Activated T-cell treated with anti-CD3 and anti-CD28 coated beads, Interleukin-2, amount 50 U/mL, for 4 hours (primary cell): ENCODE results near the gene CNFN. TPM values are rescaled to one million over a fixed set of nuclear protein-coding genes. Genes with fewer than 3 reads are reported as not detected.

Experiments
- ATAC-seq, 2 donors: fragments of 200-7000 bp; cut with Tn5 transposase; one replicate each; pipeline ENCODE4 v1.10.0; 2021
- DNase-seq: peaks from one replicate; pipeline ENCODE4 v3.0.0-alpha.2; 2020
- H3K27me3 Mint-ChIP-seq: one replicate; pipeline ENCODE4 v1.8.0; 2021; ENCODE audit warnings: low read depth, mixed read lengths
- H3K36me3 Mint-ChIP-seq: one replicate; pipeline ENCODE4 v1.8.0; 2022; ENCODE audit warnings: mixed read lengths; ENCODE audit not compliant: insufficient read depth
- H3K4me1 Mint-ChIP-seq: one replicate; pipeline ENCODE4 v1.8.0; 2021; ENCODE audit warnings: low read depth, mixed read lengths
- H3K4me3 Mint-ChIP-seq: one replicate; pipeline ENCODE4 v1.8.0; 2021; ENCODE audit warnings: mild to moderate bottlenecking, moderate library complexity, mixed read lengths
- H3K9me3 Mint-ChIP-seq: one replicate; pipeline ENCODE4 v1.8.0; 2021; ENCODE audit warnings: mixed read lengths
- total RNA-seq, 3 donors: library from RNA; stranded (reverse); gene quantifications; one replicate each; pipeline ENCODE4 v1.2.1, GENCODE V29; 2021

CNFN gene
- total RNA-seq, 3 donors from 2014 or later = not detected

GRCh38 chr19:42421101-42421500 is 31.0 kb upstream of the CNFN start:
- H3K4me3 Mint-ChIP-seq = no peak overlapping the region
- no peaks in the 10 kb centered on the region for H3K9me3 Mint-ChIP-seq
- ATAC-seq = no peak
- H3K4me1 Mint-ChIP-seq = peaks cover 44% of the 10 kb centered on the region
- no peak for DNase-seq
- H3K36me3 Mint-ChIP-seq = no peaks in the 10 kb centered on the region
- H3K27me3 Mint-ChIP-seq = no peaks in the 10 kb centered on the region

- Mint-ChIP-seq H3K36me3 (no peaks in the 10 kb centered on the region), H3K9me3 (no peaks in the 10 kb centered on the region), H3K4me1 (peaks cover 44% of the 10 kb centered on the region), H3K27me3 (no peaks in the 10 kb centered on the region), H3K4me3 (peak overlapping the region; percentile 33)
- ATAC-seq = peak; percentile 9 to 27
- peak; percentile 71 for DNase-seq
These were observed 30.0 kb upstream of the CNFN start for GRCh38 chr19:42420055-42420544.

GRCh38 chr19:42419309-42419708 is 29.2 kb upstream of the CNFN start:
- H3K9me3 Mint-ChIP-seq = no peaks in the 10 kb centered on the region
- no peaks in the 10 kb centered on the region for H3K27me3 Mint-ChIP-seq
- no peak for ATAC-seq
- no peak overlapping the region for H3K4me3 Mint-ChIP-seq
- H3K4me1 Mint-ChIP-seq = peaks cover 44% of the 10 kb centered on the region
- H3K36me3 Mint-ChIP-seq = peaks cover 2% of the 10 kb centered on the region
- DNase-seq = no peak

GRCh38 chr19:42412661-42413076 is 22.6 kb upstream of the CNFN start:
- Mint-ChIP-seq H3K4me1 (no peaks in the 10 kb centered on the region), H3K27me3 (no peaks in the 10 kb centered on the region), H3K4me3 (no peak overlapping the region), H3K9me3 (no peaks in the 10 kb centered on the region), H3K36me3 (peaks cover 10% of the 10 kb centered on the region)
- DNase-seq (no peak), ATAC-seq (no peak)

- no peak for DNase-seq
- H3K4me1 Mint-ChIP-seq = no peaks in the 10 kb centered on the region
- H3K36me3 Mint-ChIP-seq = peaks cover 10% of the 10 kb centered on the region
- H3K4me3 Mint-ChIP-seq = no peak overlapping the region
- ATAC-seq = no peak
- H3K9me3 Mint-ChIP-seq = no peaks in the 10 kb centered on the region
- H3K27me3 Mint-ChIP-seq = no peaks in the 10 kb centered on the region
These were observed 22.1 kb upstream of the CNFN start for GRCh38 chr19:42412227-42412626.

- Mint-ChIP-seq H3K9me3 (no peaks in the 10 kb centered on the region), H3K4me1 (no peaks in the 10 kb centered on the region), H3K36me3 (peaks cover 10% of the 10 kb centered on the region), H3K27me3 (no peaks in the 10 kb centered on the region), H3K4me3 (no peak overlapping the region)
- DNase-seq = no peak
- no peak for ATAC-seq
These were observed 21.6 kb upstream of the CNFN start for GRCh38 chr19:42411581-42412178.

GRCh38 chr19:42410371-42410770 is 20.3 kb upstream of the CNFN start:
- ATAC-seq (no peak), DNase-seq (no peak)
- Mint-ChIP-seq H3K4me1 (no peaks in the 10 kb centered on the region), H3K36me3 (peaks cover 10% of the 10 kb centered on the region), H3K9me3 (no peaks in the 10 kb centered on the region), H3K4me3 (no peak overlapping the region), H3K27me3 (no peaks in the 10 kb centered on the region)

DNA sequence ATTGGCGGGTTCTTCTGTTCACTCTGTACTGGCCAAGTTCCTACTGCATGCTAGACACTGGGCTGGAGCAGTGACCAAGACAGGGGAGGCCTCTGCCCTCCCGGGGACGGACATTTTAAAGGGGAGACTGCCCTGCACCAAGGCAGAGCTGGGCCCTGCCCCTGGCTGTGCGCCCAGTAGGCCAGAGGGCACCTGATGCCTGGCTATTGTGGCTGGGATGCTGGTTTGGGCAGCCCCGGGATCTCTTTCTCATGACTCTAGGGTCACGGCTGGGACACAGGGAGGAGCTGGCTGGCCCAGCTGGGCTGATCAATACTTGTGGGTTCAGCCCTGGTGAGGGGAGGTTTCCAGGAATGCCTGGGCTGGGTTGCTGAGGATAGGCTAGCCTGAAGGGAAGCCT is 19.4 kb upstream of the CNFN start:
- H3K36me3 Mint-ChIP-seq = peaks cover 8% of the 10 kb centered on the region
- no peak overlapping the region for H3K4me3 Mint-ChIP-seq

DNA sequence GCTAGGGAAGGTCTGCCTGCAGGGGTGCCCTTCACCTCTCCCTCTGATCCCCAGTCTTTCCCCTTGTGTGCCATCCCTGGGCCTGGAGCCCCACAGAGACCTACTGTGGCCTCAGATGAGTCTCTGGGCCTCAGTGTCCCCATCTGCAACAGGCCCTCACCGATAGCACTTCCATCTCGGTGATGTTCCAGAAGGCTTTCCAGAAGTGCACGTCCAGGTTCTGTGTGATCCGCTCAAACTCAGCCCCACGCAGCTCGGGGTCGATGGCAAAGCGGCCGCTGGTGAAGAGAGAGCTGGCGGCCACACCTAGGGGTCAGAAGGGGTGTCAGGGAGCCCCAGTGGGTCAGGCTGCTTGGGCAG is 17.7 kb upstream of the CNFN start:
- H3K27me3 Mint-ChIP-seq = no peaks in the 10 kb centered on the region
- H3K4me1 Mint-ChIP-seq = no peaks in the 10 kb centered on the region
- no peaks in the 10 kb centered on the region for H3K9me3 Mint-ChIP-seq
- DNase-seq = no peak
- no peak overlapping the region for H3K4me3 Mint-ChIP-seq
- ATAC-seq = no peak
- peaks cover 10% of the 10 kb centered on the region for H3K36me3 Mint-ChIP-seq

More for the DNA sequence above, 19.4 kb upstream of the CNFN start:
- Mint-ChIP-seq H3K4me1 (no peaks in the 10 kb centered on the region), H3K27me3 (no peaks in the 10 kb centered on the region), H3K9me3 (no peaks in the 10 kb centered on the region)
- ATAC-seq (no peak), DNase-seq (no peak)

GRCh38 chr19:42407085-42407815 is 17.2 kb upstream of the CNFN start:
- peaks cover 2% of the 10 kb centered on the region for H3K4me1 Mint-ChIP-seq
- H3K27me3 Mint-ChIP-seq = no peaks in the 10 kb centered on the region
- ATAC-seq = no peak
- H3K36me3 Mint-ChIP-seq = peaks cover 10% of the 10 kb centered on the region
- H3K4me3 Mint-ChIP-seq = no peak overlapping the region
- DNase-seq = no peak
- no peaks in the 10 kb centered on the region for H3K9me3 Mint-ChIP-seq

DNA sequence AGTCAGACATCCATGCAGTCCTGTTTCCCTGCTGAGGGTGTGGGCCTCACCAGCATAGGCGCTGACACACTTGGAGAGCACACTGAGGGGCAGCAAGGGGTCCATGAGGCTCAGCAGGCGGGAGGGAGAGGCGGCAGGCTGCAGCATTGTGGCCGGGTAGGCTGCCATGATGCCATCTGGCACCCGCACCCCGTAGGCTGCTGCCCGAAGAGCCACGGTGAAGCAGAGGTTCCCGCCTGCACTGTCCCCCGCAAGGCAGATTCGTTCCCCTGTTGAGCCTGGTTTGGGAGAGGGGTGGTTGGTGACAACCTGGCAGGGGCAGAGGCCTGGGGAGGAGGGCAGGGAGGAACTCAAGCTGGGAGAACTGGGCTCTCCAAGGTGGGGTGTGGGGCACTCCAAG is 16.0 kb upstream of the CNFN start:
- Mint-ChIP-seq H3K27me3 (no peaks in the 10 kb centered on the region), H3K4me3 (no peak overlapping the region), H3K4me1 (peaks cover 7% of the 10 kb centered on the region), H3K36me3 (peaks cover 9% of the 10 kb centered on the region), H3K9me3 (no peaks in the 10 kb centered on the region)
- DNase-seq = no peak
- no peak for ATAC-seq

DNA sequence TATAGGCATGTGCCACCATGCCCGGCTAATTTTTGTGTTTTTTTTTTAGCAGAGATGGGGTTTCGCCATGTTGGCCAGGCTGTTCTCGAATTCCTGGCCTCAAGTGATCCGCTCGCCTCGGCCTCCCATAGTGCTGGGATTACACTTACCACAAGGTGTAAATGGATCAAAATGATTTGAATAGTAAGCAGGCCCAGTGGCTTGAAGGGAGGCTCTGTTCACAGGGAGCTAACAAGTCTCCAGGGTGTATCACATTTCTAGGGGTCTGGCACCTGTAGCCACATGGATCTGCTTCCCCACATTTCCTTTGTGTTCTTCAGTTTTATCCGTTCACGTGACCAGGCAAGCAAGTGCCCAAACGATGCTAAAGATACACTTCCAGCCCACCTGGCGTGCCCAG is 13.5 kb upstream of the CNFN start:
- H3K27me3 Mint-ChIP-seq = no peaks in the 10 kb centered on the region
- H3K4me3 Mint-ChIP-seq = no peak overlapping the region
- ATAC-seq = no peak
- H3K9me3 Mint-ChIP-seq = no peaks in the 10 kb centered on the region
- peaks cover 6% of the 10 kb centered on the region for H3K36me3 Mint-ChIP-seq
- DNase-seq = no peak
- H3K4me1 Mint-ChIP-seq = peaks cover 17% of the 10 kb centered on the region

GRCh38 chr19:42402376-42403116 is 12.4 kb upstream of the CNFN start:
- Mint-ChIP-seq H3K4me1 (peaks cover 23% of the 10 kb centered on the region), H3K36me3 (peaks cover 2% of the 10 kb centered on the region), H3K4me3 (peak overlapping the region; percentile 78), H3K27me3 (no peaks in the 10 kb centered on the region), H3K9me3 (no peaks in the 10 kb centered on the region)
- ATAC-seq (peak in 1 of 2 donors; percentile 2), DNase-seq (no peak)

DNA sequence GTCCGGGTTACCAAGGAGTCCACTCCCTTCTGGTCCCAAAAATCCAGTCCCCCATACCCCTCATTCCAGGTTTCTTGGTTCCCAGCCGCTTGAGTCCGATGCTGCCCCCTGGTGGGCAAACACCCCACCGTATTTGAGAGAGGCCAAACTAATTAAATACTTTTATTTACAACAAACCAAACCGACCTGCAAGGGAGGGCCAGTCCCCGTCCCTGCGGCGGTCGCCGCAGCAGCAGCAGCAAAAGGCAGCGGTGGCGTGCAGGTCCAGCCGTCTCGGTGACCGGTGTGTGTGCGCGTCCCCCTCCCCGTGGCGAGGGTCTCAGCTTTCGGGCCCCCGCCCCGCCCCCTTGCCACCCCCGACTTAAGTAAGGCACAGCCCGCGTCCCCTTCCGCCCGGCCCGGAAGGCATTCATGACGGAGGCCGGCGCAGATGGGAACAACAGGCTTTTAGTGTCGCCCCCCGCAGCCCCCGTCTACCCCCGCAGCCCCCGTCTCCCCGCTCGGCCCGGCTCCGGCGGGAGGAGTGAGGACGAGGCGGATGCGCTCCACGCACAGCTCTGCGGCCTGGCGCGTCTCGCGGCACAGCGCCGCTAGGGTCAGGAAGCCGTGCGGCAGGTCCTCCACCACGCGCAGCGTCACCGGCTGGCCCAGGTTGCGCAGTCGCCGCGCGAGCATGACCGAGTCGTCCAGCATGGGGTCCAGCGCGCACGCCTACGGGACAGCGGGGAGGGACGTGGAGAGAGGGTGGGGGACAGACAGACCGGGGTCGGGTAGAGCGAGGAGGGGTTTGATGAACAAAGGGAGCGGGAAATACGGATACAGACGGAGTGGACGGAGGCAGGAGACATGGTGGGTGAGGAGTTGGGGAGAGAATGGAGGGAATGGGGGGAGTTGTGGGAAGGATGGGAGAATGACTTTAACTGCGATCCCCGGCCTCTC is 11.5 kb upstream of the CNFN start:
- no peaks in the 10 kb centered on the region for H3K9me3 Mint-ChIP-seq
- DNase-seq = peak; percentile 76
- H3K4me1 Mint-ChIP-seq = peaks cover 31% of the 10 kb centered on the region
- ATAC-seq = peak; percentile 72 to 73
- peaks cover 2% of the 10 kb centered on the region for H3K36me3 Mint-ChIP-seq
- H3K27me3 Mint-ChIP-seq = no peaks in the 10 kb centered on the region
- peak overlapping the region; percentile 78 for H3K4me3 Mint-ChIP-seq
